HepG2 (cell line): ENCODE data around the gene SCN7A. TPM values are rescaled to one million over a fixed set of nuclear protein-coding genes. Genes with fewer than 3 reads are reported as not detected.

Experiments
- ASH2L ChIP-seq: fragments of 300-600, 200-600 bp; sonication (generic); IDR thresholded peaks from 2 replicates; pipeline ENCODE4 v1.7.0; 2017; ENCODE audit warnings: low read depth, mild to moderate bottlenecking, moderate library complexity, mixed read lengths, low read length; ENCODE audit not compliant: insufficient read length
- GFI1 ChIP-seq: sonication (generic); formaldehyde crosslinking; IDR thresholded peaks from 2 replicates; pipeline ENCODE4 v1.5.0; 2020; ENCODE audit warnings: missing genetic modification reagents, mild to moderate bottlenecking, borderline replicate concordance
- GTF3A ChIP-seq: sonication (generic); formaldehyde crosslinking; conservative IDR thresholded peaks from 2 replicates; pipeline ENCODE4 v1.4.0; 2020; ENCODE audit warnings: mild to moderate bottlenecking, missing genetic modification reagents
- HMG20B ChIP-seq: conservative IDR thresholded peaks from 2 replicates; pipeline ENCODE4 v1.6.1; 2016; ENCODE audit warnings: missing genetic modification reagents, missing compliant biosample characterization
- IRF2 ChIP-seq: IDR thresholded peaks from 2 replicates; pipeline ENCODE4 v1.6.1; 2018; ENCODE audit warnings: missing genetic modification reagents, missing compliant biosample characterization
- MIER3 ChIP-seq: IDR thresholded peaks from 2 replicates; pipeline ENCODE4 v1.6.1; 2016; ENCODE audit warnings: missing compliant biosample characterization, borderline replicate concordance
- NONO ChIP-seq, 2 experiments: fragments of 450-650 bp in 1 of 2; sonication (generic) in 1 of 2; formaldehyde crosslinking in 1 of 2; IDR thresholded peaks in 1 of 2; conservative IDR thresholded peaks in 1 of 2; 2 replicates each; pipeline versions ENCODE4 v1.6.1 to v1.8.0; 2017 to 2022; ENCODE audit warnings: mild to moderate bottlenecking in 1 of 2, missing genetic modification reagents in 1 of 2, moderate library complexity in 1 of 2
- NR1H2 ChIP-seq: sonication (generic); formaldehyde crosslinking; IDR thresholded peaks from 2 replicates; pipeline ENCODE4 v1.8.1; 2022; ENCODE audit warnings: low read depth, missing genetic modification reagents, borderline replicate concordance
- REL ChIP-seq: sonication (generic); formaldehyde crosslinking; conservative IDR thresholded peaks from 2 replicates; pipeline ENCODE4 v1.8.0; 2022; ENCODE audit warnings: mild to moderate bottlenecking, missing genetic modification reagents, moderate library complexity
- ZBTB21 ChIP-seq: sonication (generic); formaldehyde crosslinking; IDR thresholded peaks from 2 replicates; pipeline ENCODE4 v1.4.0; 2020; ENCODE audit warnings: missing genetic modification reagents
- ZMYM2 ChIP-seq: sonication (generic); formaldehyde crosslinking; IDR thresholded peaks from 2 replicates; pipeline ENCODE4 v1.8.0; 2022; ENCODE audit warnings: mild to moderate bottlenecking, missing genetic modification reagents
- ZNF329 ChIP-seq: sonication (generic); formaldehyde crosslinking; IDR thresholded peaks from 2 replicates; pipeline ENCODE4 v1.9.0; 2021; ENCODE audit warnings: low read depth, mild to moderate bottlenecking, missing genetic modification reagents
- ZNF33A ChIP-seq: sonication (generic); formaldehyde crosslinking; IDR thresholded peaks from 2 replicates; pipeline ENCODE4 v1.5.1; 2020; ENCODE audit warnings: missing genetic modification reagents, mild to moderate bottlenecking, moderate library complexity, borderline replicate concordance
- ZNF441 ChIP-seq: sonication (generic); formaldehyde crosslinking; IDR thresholded peaks from 2 replicates; pipeline ENCODE4 v1.7.0; 2021; ENCODE audit warnings: missing genetic modification reagents, borderline replicate concordance
- ZNF496 ChIP-seq: sonication (generic); formaldehyde crosslinking; IDR thresholded peaks from 2 replicates; pipeline ENCODE4 v1.8.1; 2023; ENCODE audit warnings: mild to moderate bottlenecking, moderate library complexity, missing genetic modification reagents; ENCODE audit not compliant: insufficient replicate concordance
- ZNF569 ChIP-seq: sonication (generic); formaldehyde crosslinking; IDR thresholded peaks from 2 replicates; pipeline ENCODE4 v1.5.0; 2020; ENCODE audit warnings: mild to moderate bottlenecking, missing genetic modification reagents, moderate library complexity, borderline replicate concordance
- ZNF704 ChIP-seq: sonication (generic); formaldehyde crosslinking; IDR thresholded peaks from 2 replicates; pipeline ENCODE4 v1.8.1; 2023; ENCODE audit warnings: mild to moderate bottlenecking, inconsistent platforms, moderate library complexity, missing genetic modification reagents, borderline replicate concordance
- polyA plus RNA-seq, 8 experiments: library from polyadenylated mRNA; depleted of rRNA in 3 of 8; stranded (reverse) in 7 of 8; unstranded in 1 of 8; fragments of >200 nt; fragmentation: Illumina TruSeq in 4 of 8; extraction: Trizol in 4 of 8; gene quantifications; 2 replicates each; pipeline versions ENCODE4 v1.2.1 to v1.2.3, GENCODE V29; 2011 to 2016; ENCODE audit warnings: low read depth in 4 of 8, missing spikeins in 1 of 8, mixed read lengths in 1 of 8; ENCODE audit not compliant: insufficient read depth in 1 of 8
- total RNA-seq, 5 experiments: library from RNA; depleted of rRNA; stranded (reverse); fragments of >200 nt; fragmentation: Illumina TruSeq; extraction: Trizol; gene quantifications; 2 replicates each; pipeline ENCODE4 v1.2.3, GENCODE V29; 2016; ENCODE audit warnings: low read depth in 1 of 5
- TF ChIP-seq, protein P1 (sequence below): sonication (generic); formaldehyde crosslinking; IDR thresholded peaks from 2 replicates; pipeline ENCODE4 v1.8.0; 2022; ENCODE audit warnings: mild to moderate bottlenecking, missing genetic modification reagents, moderate library complexity
- TF ChIP-seq, protein P2 (sequence below): sonication (generic); formaldehyde crosslinking; IDR thresholded peaks from 2 replicates; pipeline ENCODE4 v1.4.0; 2020; ENCODE audit warnings: missing genetic modification reagents, borderline replicate concordance
- TF ChIP-seq, protein P3 (sequence below): sonication (generic); formaldehyde crosslinking; conservative IDR thresholded peaks from 2 replicates; pipeline ENCODE4 v1.4.0; 2020; ENCODE audit warnings: mild to moderate bottlenecking, missing genetic modification reagents, moderate library complexity
- TF ChIP-seq, protein P4 (sequence below): IDR thresholded peaks from 2 replicates; pipeline ENCODE4 v1.6.1; 2016

SCN7A gene
- total and polyA plus RNA-seq, 2 of the 13 experiments (the other 11 are each of a cell fraction or from before 2014, with no cell fraction given) = 0.01 TPM; not detected in 1

- TF ChIP-seq, protein P1, sequence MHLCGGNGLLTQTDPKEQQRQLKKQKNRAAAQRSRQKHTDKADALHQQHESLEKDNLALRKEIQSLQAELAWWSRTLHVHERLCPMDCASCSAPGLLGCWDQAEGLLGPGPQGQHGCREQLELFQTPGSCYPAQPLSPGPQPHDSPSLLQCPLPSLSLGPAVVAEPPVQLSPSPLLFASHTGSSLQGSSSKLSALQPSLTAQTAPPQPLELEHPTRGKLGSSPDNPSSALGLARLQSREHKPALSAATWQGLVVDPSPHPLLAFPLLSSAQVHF (CRISPR knock-in tag) = 0 out of 2 replicates have a peak, but pooled peaks have one; percentile 20
- TF ChIP-seq MIER3 (peak; percentile 64; the same call in 1 of the 2 replicates), ASH2L (peak; percentile 91), NONO (IDR thresholded peaks at IDR 0.05) (no peak), NONO (CRISPR knock-in tag; conservative IDR thresholded peaks at IDR 0.05) (peak; percentile 92), GFI1 (CRISPR knock-in tag) (peak; percentile 82; the same call in 1 of the 2 replicates), ZMYM2 (no peak; the same call in 1 of the 2 replicates), ZBTB21 (CRISPR knock-in tag) (no peak), ZNF33A (CRISPR knock-in tag) (no peak), IRF2 (peak; percentile 81), REL (CRISPR knock-in tag) (peak; percentile 89; the same call in 1 of the 2 replicates), GTF3A (CRISPR knock-in tag) (peak; percentile 10; the same call in 1 of the 2 replicates), ZNF569 (CRISPR knock-in tag) (no peak), ZNF704 (CRISPR knock-in tag) (peak; percentile 58; the same call in 1 of the 2 replicates), ZNF496 (CRISPR knock-in tag) (no peak), NR1H2 (CRISPR knock-in tag) (no peak), HMG20B (peak; percentile 38; the same call in 1 of the 2 replicates), ZNF329 (CRISPR knock-in tag) (no peak), ZNF441 (CRISPR knock-in tag) (peak; percentile 85)
- TF ChIP-seq, protein P2, sequence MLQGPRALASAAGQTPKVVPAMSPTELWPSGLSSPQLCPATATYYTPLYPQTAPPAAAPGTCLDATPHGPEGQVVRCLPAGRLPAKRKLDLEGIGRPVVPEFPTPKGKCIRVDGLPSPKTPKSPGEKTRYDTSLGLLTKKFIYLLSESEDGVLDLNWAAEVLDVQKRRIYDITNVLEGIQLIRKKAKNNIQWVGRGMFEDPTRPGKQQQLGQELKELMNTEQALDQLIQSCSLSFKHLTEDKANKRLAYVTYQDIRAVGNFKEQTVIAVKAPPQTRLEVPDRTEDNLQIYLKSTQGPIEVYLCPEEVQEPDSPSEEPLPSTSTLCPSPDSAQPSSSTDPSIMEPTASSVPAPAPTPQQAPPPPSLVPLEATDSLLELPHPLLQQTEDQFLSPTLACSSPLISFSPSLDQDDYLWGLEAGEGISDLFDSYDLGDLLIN = peak; percentile 38; the same call in 1 of the 2 replicates
- TF ChIP-seq, protein P3, sequence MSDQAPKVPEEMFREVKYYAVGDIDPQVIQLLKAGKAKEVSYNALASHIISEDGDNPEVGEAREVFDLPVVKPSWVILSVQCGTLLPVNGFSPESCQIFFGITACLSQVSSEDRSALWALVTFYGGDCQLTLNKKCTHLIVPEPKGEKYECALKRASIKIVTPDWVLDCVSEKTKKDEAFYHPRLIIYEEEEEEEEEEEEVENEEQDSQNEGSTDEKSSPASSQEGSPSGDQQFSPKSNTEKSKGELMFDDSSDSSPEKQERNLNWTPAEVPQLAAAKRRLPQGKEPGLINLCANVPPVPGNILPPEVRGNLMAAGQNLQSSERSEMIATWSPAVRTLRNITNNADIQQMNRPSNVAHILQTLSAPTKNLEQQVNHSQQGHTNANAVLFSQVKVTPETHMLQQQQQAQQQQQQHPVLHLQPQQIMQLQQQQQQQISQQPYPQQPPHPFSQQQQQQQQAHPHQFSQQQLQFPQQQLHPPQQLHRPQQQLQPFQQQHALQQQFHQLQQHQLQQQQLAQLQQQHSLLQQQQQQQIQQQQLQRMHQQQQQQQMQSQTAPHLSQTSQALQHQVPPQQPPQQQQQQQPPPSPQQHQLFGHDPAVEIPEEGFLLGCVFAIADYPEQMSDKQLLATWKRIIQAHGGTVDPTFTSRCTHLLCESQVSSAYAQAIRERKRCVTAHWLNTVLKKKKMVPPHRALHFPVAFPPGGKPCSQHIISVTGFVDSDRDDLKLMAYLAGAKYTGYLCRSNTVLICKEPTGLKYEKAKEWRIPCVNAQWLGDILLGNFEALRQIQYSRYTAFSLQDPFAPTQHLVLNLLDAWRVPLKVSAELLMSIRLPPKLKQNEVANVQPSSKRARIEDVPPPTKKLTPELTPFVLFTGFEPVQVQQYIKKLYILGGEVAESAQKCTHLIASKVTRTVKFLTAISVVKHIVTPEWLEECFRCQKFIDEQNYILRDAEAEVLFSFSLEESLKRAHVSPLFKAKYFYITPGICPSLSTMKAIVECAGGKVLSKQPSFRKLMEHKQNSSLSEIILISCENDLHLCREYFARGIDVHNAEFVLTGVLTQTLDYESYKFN (CRISPR knock-in tag) = no peak; the same call in 1 of the 2 replicates
- TF ChIP-seq, protein P4, sequence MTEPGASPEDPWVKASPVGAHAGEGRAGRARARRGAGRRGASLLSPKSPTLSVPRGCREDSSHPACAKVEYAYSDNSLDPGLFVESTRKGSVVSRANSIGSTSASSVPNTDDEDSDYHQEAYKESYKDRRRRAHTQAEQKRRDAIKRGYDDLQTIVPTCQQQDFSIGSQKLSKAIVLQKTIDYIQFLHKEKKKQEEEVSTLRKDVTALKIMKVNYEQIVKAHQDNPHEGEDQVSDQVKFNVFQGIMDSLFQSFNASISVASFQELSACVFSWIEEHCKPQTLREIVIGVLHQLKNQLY (CRISPR knock-in tag) = no peak
Observed at GRCh38 chr2:166375736-166376487, 118.1 kb downstream of the SCN7A start, which contains the start of gene SCN9A (continued).
